SH-SY5Y (cell line): ENCODE data around the gene ZMIZ1.

Experiments used
- GATA2 ChIP-seq: IDR thresholded peaks from 2 replicates; pipeline ENCODE4 v1.6.1; 2011; ENCODE audit warnings: mild to moderate bottlenecking, low read depth, low read length
- GATA3 ChIP-seq: IDR thresholded peaks from 2 replicates; pipeline ENCODE4 v1.6.1; 2011; ENCODE audit warnings: low read depth, mild to moderate bottlenecking, low read length, moderate library complexity

ZMIZ1 gene

DNA sequence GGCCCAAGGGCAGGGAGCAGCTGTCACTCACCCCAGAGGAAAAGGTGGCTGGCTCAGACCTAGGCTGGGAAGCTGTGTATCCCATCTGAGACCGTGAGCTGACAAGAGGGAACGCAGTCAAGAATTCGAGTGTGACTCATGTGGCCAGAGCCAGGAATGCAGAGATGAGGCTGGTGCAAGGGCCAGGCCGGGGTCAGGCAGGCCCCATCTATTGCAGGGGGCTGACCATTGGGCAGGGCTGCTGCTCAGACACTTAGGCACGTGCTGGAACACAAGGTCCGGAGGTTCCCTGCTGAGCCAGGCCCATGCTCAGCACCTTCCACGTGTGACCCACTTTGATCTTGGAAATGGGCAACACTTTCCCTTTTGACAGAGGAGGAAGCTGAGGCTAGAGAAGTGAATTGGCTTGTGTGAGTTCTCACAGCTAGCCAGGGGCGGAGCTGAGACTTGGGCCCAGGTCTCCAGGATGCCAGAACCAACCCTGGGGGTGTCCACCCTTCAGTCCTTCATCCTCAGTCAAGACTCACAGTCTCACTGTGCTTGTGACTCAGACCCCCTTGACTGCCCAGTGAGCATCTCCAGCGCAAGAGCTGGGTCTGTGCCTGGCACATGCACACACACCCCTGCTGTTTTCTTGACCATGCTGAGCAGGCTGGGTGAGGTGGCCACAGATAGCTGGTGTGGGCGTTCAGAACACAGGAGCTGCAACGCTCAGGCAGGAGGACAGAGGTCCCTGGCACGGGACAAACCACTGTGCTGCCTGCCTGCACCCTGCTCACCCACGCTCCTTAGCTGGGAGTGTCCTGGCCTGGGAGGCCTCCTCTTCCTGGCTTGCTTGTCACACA, 230.9 kb downstream of the ZMIZ1 start:
- TF ChIP-seq GATA3 (no peak), GATA2 (no peak)

DNA sequence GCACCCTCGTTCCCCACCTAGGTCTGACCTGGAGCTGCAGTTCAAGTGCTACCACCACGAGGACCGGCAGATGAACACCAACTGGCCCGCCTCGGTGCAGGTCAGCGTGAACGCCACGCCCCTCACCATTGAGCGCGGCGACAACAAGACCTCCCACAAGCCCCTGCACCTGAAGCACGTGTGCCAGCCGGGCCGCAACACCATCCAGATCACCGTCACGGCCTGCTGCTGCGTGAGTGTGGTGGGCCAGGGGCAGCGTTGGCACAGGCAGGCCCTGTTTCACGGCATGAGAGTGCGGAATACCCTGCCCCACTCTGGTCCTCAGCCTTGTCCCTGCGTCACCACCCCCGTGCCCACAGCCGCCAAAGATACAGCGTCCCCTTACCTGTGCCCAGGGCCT, 231.9 kb downstream of the ZMIZ1 start:
- no peak for TF ChIP-seq GATA2
- no peak for TF ChIP-seq GATA3

DNA sequence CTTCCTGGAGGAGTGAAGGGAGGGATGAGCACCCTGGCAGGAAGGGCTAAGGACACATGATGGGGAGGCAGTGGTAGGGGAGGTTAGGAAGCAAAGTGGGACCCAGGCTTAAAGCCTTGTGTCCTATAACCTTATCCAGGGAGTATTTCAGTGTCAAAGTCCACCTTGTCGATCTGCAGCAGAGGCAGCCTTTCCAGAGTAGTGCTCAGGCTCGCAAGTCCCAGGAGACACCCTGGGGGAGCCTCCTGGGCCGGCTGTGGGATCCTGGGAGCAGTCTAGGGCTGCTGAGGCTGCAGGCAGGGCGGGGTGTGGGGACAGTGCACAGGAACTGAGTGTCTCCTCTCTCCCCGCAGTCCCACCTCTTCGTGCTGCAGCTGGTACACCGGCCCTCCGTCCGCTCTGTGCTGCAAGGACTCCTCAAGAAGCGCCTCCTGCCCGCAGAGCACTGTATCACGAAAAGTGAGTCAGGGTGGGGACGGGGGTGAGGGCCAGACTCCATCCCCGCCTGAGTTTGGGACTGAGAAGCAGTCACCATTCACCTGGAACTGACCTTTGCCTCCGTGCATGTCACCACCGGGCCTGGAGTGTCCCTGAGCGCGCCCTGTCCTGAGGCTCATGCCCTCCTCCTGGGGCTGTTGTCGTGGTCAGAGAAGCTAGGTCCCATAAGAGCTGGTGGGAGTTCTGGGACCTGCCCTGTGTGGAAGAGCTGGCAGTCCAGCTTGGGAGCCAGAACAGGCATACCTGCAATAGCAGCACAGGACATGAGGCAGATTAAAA, 233.2 kb downstream of the ZMIZ1 start:
- TF ChIP-seq GATA2 = no peak
- no peak for TF ChIP-seq GATA3

DNA sequence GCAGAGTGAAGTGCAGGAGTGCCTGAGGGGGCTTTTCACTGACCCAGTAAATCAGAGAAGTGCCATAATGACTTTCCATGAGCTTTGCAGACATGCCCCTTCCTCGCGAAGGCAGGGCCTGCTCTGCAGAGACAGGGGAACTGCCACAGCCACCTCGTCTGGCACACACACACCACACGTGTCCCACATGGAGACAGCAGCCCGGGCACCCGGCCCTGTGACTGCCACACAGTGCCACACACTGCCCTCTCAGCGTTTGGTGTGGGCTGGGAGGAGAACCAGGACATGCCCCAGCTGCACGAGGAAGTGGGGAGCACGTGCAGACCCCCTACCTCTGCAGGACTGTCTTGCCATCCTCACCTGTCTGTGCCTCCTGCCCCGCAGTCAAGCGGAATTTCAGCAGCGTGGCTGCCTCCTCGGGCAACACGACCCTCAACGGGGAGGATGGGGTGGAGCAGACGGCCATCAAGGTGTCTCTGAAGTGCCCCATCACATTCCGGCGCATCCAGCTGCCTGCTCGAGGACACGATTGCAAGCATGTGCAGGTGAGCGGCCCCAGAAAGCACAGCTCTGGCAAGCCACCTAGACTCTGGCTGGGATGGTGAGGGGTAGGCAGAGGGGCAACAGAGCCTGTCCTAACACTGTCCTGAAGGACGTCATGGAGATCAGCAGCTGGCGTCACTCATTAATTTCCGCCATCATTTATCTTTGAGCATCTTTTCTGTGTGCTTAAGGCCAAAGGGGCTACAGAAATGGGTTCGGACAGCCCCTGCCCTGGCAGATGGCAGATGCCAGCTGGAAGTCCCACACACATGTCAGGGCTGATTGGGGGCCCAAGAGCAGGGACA, 235.1 kb downstream of the ZMIZ1 start:
- TF ChIP-seq GATA2 = peak; percentile 62
- TF ChIP-seq GATA3 = no peak

DNA sequence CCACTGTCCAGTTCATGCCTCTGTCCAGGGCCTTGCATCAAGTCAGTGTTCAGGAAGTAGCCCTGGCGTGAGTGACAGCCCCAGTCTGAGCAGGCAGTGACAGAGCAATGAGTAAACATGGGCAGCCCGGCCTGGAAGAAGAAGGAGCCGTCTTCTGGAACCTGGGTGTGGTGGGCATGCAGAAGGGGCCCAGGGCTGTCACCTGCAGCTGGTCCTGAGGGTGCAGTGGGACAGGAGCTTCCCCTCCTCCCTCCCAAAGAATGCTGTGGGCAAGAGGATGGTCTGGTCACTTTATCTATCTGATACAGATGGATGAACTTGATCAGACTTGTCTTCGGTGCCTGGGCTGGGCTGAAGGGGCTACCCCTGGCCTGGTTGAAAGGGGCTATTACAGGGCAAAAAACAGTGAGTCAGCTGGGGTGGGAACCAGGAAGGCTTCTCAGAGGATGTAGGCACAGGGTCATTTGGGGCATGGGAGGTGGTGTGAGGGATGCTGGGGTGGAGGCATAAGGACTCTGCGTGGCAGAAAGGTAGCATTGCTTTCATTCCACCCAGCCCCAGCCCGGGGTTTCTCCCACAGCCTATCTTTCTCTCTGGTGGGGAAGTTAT, 235.8 kb downstream of the ZMIZ1 start:
- no peak for TF ChIP-seq GATA3
- no peak for TF ChIP-seq GATA2

DNA sequence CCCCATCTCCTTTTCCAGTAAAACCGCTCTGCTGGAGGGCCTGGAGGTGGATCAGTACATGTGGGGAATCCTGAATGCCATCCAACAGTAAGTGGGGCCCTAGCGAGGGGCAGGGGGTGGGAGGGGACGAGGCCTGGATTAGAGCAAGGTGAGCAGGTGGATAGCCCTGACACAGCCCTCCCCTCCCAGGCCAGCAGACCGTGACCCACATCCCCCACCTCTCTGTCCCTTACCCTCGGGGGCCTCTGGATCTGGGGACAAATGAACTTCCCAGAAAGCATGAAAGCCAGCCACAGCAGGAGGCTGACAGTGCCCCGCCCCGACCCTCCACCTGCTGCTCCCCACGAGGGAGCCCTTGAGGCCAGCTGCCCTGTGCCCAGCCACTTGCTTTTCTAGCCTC, 236.7 kb downstream of the ZMIZ1 start:
- TF ChIP-seq GATA2 (no peak), GATA3 (no peak)

DNA sequence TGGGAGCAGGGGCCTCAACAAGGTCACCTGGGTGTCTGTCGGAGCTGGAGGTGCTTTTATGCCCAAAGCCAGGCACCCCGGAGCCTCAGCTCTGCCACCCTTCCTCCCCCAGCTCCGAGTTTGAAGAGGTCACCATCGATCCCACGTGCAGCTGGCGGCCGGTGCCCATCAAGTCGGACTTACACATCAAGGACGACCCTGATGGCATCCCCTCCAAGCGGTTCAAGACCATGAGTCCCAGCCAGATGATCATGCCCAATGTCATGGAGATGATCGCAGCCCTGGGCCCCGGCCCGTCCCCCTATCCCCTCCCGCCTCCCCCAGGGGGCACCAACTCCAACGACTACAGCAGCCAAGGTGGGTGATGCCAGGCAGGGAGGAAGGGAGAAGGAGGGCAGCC, 237.2 kb downstream of the ZMIZ1 start:
- TF ChIP-seq GATA3 = no peak
- no peak for TF ChIP-seq GATA2

DNA sequence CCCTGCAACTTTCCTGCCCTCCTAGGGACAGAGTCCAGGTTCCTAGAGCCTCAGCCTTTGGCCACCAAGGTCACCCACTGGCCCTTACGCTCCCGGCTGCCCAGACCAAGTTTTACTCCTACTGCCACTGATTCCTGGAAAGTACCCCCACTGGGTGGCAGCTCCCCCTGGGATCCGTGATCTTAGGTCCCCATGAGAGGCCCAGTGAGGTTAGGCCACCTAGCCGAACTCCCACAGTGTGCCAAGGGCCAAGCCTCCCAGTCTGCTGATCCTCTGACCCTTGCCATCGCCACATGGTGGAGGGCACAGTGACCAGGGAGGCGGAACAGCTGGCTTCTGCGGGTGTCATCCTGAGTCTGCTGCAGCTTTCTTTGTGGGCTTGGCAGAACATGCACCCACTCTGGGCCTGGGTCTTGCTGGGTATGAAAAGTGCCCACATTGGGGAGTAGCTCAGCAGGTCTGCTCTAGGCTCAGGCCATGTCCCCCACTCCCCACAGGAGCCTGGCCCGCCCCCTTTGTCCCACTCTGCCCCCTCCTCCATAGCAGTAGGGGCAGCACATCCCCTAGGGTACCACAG, 238.0 kb downstream of the ZMIZ1 start:
- TF ChIP-seq GATA2 (no peak), GATA3 (no peak)

DNA sequence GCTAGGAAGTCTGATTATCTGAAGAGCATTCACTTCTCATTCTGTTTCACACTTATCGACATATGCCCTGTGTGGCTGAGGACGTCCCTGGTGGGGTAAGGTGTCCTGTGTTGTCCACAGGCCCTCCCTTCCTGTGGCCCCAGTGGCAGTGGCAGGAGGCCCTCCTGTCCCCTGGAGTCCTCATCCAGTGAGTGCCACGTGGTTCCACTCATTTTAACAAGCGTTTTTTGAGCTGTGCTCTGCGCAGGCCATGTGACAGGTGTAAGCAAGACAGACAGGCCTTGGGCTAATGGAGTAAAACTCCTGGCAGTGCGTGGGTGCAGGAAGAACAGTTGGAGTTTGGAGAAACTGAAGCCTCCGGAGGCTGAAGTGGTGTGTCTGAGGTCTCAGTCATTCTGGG, 239.2 kb downstream of the ZMIZ1 start:
- no peak for TF ChIP-seq GATA2
- no peak for TF ChIP-seq GATA3

DNA sequence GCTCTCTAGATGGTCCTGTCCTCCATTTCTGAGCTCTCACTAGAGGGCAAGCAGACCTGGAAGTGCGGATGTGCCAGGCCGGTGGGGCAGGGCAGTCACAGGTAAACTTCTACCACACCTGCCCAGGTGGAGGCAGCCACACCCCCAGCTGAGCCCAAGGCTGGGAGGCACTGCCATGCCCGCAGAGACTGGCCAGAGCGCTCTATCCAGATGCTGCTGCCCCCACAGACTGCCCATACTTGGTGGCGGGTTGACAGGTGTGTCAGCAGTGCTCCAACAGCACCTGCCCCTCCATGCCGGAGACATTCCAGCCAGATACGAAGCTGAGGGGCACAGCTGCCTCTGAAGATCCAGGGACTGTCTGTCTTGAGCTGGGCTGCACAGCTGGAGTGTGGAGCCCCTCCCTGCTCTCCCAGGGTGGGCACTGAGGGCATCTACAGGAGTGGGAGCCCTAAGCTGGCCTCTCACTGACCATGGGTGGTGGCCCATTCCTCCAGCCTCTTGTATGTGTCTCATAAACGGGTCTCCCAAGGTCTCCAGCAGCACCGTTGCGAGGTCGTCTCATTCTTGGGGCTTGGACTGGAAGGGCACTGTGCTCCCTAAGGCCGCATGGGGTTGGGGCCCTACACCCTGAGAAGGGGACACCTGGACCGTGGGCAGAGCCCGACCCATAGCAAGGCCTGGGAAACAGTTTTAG, 240.4 kb downstream of the ZMIZ1 start:
- no peak for TF ChIP-seq GATA3
- no peak for TF ChIP-seq GATA2

DNA sequence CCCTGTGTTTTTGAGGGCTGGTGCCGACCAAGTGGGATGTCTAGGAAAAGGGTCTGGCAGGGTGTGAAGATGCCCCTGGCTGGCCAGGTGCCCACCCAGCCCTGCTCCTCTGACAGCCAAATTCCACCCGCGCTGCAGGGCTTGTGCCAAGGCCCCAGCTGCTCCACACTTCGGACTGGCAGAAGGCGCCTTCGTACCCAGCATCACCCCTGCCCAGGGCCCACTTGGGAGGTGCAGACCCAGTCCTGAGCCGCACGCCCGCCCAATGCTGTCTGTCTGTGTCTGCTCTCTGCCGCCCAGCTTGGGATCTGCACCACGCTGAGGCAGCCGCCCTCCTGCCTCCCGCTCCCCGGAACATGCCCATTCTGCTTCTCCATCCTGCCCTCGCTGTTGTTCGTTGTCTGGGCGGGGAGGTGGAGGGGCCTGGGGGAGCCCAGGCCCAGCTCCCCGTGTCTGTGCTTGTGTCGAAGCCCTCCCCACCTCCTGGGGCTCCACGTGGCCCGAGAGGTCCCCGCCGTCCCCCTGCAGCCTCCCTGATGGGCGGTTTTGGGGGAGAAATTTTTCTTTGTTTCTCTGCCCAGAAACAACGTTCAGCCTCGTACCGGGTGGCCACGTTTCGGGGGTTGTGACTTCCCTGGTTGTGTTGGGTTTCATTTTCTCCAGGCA, 241.6 kb downstream of the ZMIZ1 start:
- TF ChIP-seq GATA3 = no peak
- TF ChIP-seq GATA2 = no peak

DNA sequence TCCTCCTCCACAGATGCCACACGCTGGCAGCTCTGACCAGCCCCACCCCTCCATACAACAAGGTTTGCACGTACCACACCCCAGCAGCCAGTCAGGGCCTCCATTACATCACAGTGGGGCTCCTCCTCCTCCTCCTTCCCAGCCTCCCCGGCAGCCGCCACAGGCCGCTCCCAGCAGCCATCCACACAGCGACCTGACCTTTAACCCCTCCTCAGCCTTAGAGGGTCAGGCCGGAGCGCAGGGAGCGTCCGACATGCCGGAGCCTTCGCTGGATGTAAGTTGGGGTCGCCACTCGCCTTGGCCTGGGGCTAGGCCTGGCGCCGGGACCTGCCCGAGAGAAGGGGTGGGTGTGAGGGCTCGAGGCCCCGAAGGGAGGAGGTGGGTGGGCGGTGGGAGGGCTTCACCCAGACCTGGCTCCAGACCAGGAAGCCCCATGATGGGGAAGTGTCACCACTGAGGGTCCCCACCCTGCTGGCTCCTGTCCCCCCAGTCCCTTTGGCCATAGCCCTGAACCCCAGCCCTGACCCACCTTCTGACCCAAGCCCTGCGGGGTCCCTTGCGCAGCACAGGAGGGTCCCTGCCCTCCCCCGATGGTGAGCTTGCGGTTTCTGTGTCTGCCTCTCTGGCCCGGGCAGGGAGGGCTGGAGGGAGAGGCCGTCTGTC, 242.3 kb downstream of the ZMIZ1 start:
- TF ChIP-seq GATA2 = no peak
- no peak for TF ChIP-seq GATA3
